Activated CD8-positive, alpha-beta memory T cell treated with anti-CD3 and anti-CD28 coated beads, Interleukin-2, amount 50 U/mL, for 4 hours (primary cell): ENCODE results near the gene CENPO.

ENCODE experiments used
- DNase-seq: peaks from one replicate; pipeline ENCODE4 v3.0.0-alpha.2; 2020

Gene CENPO

DNA sequence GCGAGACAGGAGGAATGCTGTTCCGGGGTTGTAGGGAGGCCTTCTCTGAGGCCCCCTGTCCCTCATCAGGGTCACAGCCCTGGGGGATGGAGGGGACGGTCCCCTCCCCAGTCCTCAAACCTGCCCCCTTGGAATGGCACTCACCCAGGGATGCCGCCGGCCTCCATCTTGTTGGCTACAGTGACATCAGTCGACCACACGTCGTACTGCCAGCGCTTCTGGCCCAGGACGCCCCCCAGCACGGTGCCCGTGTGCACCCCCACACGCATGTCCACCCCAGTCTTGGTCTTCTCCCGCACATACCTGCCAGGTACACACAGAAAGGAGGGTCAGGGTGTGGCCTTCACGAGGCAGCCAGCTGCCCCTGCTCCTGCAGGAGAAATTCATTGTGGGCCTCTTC lies 46.5 kb downstream of the CENPO start:
- DNase-seq: no peak

GRCh38 chr2:24840164-24840869 lies 47.1 kb downstream of the CENPO start:
- no peak for DNase-seq

- DNase-seq: no peak
These were observed 48.0 kb downstream of the CENPO start for GRCh38 chr2:24840962-24841945.

DNA sequence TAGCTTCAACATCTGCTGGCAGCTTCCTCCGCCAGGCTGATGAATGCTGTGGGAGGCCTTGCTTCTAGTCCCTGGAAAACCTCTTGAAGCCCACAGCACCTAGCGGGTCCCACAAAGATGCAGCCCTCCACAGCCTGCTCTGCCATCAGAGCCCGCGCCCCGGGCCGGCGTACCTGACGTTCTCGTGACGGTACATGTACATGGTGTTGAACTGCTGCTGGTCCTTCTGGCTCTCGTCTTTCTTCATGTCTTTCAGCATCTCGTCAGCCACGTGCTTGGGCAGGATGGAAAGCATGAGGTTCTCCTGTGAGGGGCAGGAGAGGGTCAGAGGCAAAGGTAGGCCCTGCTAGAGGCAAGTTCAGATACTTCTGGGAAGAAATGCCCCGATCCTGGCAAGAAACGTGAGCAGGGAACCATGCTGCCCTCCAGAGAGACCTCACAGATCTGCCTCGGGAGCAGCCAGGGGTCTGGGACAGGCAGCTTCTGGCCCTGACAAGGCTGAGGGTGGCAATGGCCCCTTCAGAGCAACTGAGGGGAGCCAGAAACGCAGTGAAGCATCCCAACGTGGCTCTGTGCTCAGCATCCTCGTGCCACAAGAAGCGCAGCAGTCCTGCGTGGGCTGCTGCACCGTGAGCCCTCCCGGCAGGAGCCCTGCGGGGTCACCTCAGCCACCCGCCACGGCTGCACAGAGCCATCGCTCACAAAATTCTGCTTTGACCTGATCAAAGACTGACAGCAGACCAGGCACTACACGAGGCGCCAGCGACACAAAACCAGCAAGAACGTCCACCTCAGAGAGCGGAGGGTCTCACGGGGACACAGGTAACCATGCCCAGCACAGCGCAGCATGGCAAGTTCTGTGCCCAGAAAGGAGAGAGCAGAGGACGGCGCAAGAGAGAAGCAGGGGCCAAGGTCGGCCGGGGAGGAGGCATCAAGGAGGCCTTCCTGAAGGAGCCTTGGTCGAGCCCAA lies 49.1 kb downstream of the CENPO start:
- DNase-seq: no peak

GRCh38 chr2:24843330-24843860 lies 50.2 kb downstream of the CENPO start:
- no peak for DNase-seq

GRCh38 chr2:24844023-24844685 lies 50.9 kb downstream of the CENPO start:
- no peak for DNase-seq

- DNase-seq: no peak
These were observed 52.5 kb downstream of the CENPO start for GRCh38 chr2:24845691-24846090.

GRCh38 chr2:24850944-24851343 lies 57.7 kb downstream of the CENPO start:
- no peak for DNase-seq

DNA sequence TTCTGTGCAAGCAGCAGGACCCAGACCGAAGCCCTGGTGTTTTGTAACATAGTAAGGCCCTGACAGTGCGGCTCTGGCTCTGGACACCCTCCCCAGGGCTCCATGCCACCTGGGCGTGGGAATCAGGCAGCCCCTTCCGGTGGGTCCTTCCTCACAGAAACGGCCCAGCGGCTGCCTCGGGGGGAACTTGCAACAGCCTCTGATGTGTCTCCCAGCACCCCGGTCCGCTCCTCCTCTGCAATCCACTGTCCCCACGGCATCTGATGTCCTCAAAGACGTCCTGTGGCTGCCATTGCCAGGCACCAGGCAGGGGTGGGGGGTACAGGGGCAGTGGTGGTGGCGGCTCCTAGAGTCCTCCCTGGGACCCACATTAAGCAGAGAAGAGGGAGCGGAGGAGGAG lies 58.8 kb downstream of the CENPO start:
- DNase-seq: no peak

DNA sequence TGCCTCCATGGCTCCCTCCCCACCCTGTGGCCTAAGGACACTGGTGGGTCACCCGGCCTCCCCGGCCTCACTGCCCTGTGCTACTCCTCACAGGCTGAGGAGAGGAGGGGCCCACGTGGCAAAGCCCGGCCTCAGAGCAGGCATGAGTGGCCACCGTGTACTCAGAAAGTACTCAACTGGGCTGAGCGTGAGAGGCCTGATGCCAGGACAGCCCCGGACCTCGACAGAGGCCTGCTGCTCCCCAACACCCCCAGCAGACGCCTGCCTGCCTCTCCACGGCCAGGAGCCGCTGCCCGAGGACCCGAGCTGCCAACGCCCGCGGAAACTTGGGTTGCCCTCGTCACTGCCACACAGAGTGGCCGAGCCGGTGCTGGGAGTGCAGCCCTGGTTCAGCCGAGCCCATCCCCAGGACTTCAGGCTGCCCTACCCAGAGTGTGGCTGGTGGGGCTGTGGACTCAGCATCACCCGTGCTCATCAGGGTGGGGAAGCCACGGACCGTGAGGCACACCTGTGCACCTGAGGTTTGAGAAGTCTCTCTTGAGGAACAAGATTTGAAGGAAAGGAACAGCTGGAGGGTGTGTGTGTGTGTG lies 59.3 kb downstream of the CENPO start:
- DNase-seq: no peak

DNA sequence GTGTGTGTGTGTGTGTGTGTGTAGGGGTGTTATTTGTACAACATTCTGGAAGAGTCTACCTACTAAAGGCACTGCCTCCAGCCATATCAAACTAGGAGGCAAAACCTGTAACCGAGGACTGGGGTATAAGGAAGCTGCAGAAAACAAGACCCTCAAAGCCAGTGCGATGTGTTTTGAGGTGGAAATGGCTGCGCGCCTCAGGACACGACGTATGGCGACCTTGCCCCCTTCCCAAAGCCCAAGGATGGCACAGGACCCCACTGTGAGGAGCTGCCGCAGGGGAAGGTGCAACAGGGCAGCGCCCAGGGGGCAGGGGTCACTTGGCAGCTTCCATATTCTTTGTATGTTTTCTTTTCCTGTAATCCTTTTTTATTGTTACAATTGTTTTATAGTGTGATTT lies 59.8 kb downstream of the CENPO start:
- no peak for DNase-seq

DNA sequence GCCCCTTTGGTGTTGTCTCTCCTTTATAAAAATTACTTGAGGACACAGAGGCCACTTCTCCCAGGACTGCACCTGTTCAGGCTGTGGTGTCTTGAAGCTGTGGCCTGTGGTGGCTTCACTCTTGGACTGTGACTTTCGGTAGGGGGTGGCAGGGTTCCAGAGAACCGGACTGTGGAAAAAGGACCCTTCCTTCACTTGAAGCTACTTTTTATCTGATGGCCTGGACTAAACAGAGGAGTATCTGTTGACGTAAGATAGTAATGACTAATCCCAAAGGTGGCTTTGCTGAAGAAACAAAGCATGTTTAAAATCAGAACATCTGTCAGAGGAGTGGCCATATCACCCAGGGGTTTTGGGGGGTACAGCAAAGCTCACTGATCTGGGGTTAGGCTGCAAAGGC lies 60.8 kb downstream of the CENPO start:
- DNase-seq: no peak

DNA sequence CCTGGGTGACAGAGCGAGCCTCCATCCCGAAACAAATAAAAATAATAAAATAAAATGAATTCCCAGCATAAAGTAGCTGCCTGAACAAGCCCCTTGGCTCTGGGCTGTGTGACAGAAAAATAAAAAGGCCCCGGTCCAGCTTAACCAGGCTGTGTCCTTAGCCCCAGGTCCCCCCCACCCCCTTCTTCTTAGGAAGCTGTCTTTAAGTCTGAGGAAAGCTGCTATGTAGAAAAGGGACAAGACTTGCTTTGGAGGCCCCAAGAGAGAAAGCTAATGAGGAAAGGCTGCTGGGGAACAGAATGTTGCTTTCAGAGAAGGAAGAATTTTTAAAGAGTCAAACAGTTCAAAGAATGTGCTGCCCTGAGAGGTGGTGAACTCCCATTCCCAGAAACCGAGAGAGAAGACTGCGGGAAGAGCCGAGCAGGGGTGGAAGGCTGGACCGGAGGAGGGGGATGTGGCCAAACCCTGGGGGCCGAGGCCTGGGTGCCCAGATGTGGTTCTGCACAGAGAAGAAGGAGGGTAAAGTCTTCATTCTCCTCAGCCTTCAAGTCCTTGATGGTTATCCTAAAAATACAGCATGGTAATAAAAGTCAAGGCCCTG lies 61.9 kb downstream of the CENPO start:
- no peak for DNase-seq

DNA sequence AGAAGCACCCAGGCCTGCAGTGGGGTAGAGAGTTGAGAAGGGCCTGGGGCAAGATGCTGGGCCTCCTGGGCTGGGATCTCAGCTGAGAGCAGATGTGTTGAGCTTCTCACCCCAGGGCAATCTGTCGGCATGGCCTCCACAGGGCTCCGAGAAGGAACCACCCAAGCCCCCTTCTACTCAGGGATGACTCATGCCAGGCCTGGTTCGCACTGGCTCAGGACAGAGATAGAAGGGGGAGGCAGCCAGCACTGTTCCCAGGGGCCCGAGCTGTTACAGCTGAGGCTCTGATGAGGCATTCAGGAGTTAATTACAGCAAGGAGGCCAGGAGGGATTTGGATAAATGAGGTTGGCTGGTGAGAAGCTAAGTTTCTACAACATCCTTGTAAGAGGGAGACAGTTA lies 62.5 kb downstream of the CENPO start:
- no peak for DNase-seq

DNA sequence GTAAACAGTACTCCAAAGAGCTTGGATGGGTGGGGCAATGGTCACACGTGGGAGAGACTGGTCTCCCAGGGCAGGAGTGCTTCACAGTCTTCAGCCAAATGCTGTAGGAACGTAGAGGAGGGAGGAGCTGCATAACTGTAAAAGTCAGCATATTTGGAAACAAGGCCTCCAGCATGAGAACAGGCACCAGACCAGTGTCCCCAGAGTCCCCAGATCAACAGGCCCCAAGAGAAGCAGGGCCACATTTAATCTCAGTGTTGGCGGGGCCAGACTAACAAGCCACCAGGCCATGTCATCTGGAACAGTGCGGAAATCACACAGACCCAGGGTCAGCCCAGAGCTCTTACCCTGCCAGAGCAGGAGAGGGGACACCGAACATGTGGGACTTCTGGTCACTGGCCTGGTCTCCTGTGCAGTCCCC lies 63.6 kb downstream of the CENPO start:
- DNase-seq: no peak

DNA sequence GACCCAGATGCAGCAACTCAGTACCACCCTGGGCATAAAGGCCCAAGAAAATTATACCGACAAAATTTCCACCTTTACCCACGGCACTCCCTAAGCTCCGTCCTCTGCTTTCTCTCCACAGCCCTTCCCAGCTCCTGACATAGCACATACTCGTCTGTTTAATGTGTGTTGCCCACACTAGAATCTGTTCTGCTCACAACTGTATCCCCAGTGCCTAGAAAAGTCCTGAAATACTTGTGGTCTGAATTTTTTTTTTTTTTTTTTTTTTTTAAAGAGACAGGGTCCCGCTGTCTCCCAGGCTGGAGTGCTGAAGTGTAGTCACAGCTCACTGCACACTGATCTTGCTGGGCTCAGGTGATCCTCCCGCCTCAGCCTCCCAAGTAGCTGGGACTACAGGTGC lies 64.5 kb downstream of the CENPO start:
- DNase-seq: no peak

GRCh38 chr2:24858996-24859395 lies 65.8 kb downstream of the CENPO start:
- no peak for DNase-seq

DNA sequence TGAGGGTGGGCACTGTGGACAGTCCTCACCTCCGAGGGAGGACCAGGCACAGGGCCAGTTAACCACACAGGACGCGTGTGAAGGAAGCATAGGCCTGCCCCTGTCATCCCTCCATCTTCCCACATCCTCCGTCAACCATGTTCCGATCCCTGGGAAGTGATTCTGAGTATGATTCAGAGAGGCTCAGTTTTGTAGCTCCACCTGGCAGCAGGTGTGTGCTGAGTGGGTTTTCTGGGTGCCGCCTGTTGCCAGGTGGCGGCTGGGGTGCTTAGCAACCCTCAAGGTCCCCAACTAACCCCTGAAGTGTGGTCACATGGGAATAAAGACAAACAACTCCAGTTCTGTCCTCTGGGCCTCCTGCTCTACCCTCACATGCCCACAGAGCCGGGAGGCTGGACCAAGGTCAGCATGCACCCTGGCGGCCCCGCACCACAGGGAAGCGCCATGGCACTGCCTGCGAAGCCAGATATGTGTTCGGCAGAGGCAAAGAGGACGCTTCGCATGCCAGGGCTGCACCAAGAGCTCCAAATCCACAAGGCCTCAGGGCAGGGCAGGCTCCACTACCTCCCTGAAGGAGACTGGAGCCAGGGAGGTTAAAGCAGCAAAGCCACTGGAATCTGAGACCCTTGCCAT lies 66.9 kb downstream of the CENPO start:
- no peak for DNase-seq

DNA sequence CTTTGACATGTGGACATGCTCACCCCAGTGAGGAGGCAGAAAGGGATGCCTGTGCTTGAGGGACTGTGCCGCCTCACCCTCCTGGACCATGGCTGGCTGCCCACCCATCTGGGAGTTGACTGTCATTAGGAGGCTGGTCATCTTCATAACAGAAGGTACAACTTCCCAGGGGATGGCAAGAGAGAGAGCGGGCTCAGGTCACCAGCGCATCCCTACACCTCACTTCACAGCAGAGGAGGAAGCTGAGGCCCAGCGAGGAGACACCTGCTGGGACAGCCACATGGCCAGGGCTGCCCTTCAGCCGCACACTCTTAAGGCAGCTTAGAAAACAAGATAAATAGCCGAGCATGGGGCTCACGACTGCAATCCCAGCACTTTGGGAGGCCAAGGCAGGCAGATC lies 67.4 kb downstream of the CENPO start:
- DNase-seq: no peak

- DNase-seq: no peak
These were observed 68.3 kb downstream of the CENPO start for GRCh38 chr2:24861500-24861899.

GRCh38 chr2:24863641-24864040 lies 70.4 kb downstream of the CENPO start:
- DNase-seq: no peak
